SIG-M5 (cell line): ENCODE results near the gene HDX.
"Not testable (repeated sequence)": the region's sequence is repeated elsewhere in the genome, so short reads cannot be mapped to it uniquely, and the experiment has no call there.

Experiments used
- DNase-seq: peaks from one replicate; lab custom pipeline; 2025; lab: John Stamatoyannopoulos, UW

Gene HDX

DNA sequence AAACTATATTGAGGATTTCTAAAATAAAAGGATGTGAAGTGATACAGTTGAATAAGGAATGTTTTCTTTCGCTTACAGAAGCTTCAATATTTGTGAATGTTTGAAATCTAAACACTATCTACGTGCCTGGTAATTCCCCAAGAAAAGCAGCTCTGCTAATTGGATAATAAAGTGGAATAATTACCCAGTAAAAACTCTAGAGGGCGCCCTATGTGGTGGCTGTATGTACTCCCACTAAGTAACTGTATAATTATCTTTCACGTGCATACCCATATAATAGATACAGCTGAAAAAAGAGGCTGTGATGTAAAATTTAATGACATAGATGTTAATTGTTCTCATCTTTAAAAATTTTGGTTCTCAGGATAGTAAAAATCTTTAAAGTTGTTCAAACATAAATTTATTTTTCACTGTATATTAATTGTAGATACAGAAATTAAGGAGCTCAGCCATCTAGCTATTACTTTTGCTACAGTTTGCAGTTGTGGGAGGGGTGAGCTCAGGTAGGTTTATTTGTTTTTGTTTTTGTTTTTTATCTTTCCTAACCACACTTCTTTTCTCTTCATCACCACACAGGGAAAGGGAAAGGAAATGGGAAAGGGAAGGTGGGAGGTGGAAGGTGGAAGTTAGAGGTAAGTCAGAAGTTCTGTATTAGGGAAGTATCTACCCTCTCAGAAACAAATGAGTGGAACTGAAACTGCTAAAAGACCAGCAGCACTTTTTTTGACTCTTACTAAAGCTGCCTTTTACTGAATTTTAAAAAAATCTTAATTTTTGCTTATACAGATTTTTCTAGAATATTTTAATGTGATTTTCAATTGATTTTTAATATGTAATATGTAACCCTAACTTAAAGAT is 162.5 kb downstream of the HDX start:
- no peak for DNase-seq

DNA sequence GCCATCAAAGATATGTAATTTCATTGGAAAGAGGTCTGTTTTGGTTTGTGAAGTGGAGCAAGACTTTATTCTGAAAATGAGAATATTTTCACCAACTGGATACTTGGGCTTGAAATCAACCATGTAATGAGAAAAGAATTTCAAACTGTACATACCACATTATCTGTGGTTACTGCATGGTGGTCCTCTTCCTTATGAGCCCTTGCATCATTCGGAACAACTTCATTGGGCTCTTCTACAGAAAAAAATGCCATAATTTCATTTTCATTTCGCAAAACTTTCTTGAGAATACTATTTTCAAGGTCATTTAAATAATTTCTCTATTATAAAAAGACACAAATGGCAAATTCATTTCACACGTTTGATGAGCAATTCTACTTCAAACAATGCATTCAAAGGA is 165.6 kb downstream of the HDX start:
- DNase-seq = no peak

DNA sequence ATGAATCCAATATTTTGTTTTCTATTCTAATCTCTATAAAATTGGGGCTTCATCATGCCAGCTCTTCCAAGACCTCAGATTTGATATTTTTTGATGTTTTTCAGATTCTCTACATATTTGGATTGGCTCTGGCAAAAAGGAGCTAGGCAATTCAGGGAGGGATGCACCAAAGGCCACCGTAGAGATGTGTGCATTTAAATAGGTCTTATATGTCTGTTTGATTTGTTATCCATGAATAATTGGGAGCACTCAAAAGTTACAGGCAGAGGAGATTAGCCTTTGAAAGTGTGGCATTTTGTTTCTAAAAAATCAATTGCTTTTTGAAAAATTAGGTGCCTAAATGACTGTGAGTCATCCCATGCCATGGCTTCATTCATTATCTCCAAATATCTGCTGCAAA is 167.1 kb downstream of the HDX start:
- DNase-seq = no peak

DNA sequence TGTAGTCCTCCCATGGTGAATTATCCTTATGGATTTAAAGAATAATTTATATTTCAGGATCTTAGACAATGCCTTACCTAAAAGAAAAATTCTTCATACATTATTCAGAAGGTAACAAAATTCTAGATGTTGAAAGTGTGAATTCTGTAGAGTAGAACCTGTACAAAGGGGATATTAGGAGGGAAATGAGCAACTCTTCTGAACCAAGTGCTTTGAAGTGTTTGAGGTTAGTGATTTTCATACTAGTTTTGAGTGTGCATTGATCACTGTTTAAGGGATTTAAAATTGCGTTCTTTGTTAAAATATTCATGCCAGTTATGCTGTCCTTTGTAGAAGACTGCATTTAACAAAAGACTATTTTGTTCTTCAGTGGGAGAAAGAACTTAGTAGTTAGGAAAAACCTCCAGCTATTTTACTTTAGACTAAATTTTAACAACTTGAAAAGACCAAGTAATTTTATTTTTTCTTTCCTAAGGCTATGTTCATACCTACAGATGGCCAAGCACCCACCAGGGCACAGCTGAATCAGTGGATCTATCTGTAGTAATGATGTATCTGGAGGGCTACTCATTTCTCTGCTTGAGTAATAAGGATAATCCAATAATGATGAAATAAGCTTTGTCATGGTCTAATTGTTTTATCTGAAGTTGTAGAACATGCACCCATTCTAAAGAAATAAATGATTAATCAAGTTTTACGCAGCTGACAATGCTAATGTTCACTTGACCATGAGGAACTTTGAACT is 180.0 kb downstream of the HDX start:
- DNase-seq = no peak

DNA sequence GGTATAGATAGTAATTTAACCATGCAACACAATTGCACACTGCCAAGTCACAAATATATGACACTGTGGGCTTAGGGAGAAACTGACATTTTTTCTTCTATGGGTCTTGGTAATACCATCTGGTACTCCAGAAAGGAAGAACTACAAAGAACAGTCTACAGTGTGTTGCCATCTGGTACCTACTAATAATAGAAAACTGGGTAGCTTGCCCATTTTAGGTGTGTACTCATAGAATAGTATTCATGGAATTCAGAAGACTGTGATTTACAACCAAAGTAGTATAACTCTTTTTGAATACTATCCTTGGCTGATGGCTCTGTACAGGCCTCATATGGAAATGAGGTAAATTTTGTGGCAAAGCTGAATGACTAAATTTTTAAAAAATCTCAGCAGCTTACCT is 181.6 kb downstream of the HDX start:
- DNase-seq = no peak

DNA sequence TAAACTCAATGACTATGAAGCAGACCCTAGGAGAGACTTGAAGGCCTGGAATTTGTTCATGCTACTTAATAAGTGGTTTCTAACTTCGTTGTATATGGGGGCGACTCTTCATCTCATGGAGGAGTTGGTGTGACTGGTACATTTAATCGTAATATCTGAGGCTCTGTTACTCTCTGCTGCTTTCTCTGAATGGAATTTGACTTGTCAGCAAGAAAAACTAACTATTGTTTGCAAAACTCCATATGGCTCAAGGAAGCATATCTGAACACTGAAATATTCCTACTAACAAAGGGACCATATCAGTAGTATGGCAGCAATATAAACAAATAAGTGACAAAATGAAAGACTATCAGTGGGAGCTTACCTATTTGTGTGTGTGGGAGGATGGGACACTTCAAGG is 182.2 kb downstream of the HDX start:
- DNase-seq = no peak

DNA sequence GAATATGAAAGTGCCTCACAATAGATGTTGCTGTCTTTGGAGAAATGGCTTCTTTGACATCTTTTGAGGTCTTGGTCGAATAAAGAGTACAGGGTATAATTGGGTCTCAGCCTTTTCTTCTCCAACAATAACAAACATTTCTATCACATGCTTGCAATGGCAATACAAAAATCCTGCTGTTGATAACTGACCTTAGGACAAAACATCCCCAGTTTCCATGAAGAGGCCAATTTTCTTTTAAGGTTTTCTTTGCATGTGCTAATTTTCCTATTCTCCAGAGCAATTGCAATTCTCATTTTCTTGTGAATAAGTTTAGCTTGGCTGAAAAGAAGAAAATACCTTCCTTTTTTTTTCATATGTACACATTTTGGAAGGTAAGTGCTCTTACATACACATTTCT is 183.6 kb downstream of the HDX start:
- no peak for DNase-seq

DNA sequence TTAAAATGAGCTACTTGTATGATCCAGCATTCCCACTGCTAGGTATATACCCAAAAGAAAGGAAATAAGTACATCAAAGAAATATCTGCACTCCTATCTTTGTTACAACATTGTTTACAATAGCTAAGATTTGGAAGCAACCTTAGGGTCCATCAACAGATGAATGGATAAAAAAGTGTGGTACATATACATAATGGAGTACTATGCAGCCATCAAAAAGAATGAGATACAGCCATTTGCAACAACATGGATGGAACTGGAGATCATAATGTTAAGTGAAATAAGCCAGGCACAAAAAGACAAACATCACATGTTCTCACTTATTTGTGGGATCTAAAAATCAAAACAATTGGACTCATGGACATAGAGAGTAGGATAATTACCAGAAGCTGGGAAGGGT is 186.3 kb downstream of the HDX start:
- DNase-seq = not testable (repeated sequence)
